ENCODE data around the gene RACK1. TPM values are rescaled to one million over a fixed set of nuclear protein-coding genes. Genes with fewer than 3 reads are reported as not detected.

The RACK1 gene
- total and polyA plus RNA-seq, 2 of the 8 experiments (the other 6 are each of a cell fraction or from before 2014, with no cell fraction given), result 2,589 to 7,971 TPM

GRCh38 chr5:181259974-181260719 is 16.4 kb upstream of the RACK1 start:
- Histone ChIP-seq H3K36me3 (ENCODE audit: control insufficient read depth in 2 of 4, insufficient read depth in 4 of 4, low read length in 3 of 4) (peaks cover 2 to 21% (median 9%) of the 10 kb centered on the region in 4 experiments; a peak in 7 of 8 replicates), H3K4me3 (ENCODE audit: extremely low read depth in 1 of 4, insufficient read depth in 2 of 4, low read depth in 3 of 4, low read length in 4 of 4) (peak overlapping the region; percentile 76 to 92 (median 86)), H2BK20ac (ENCODE audit: low read length) (no peak overlapping the region), H3K79me1 (ENCODE audit: low read depth, low read length) (peaks cover 15% of the 10 kb centered on the region), H3K14ac (ENCODE audit: insufficient read length) (no peak overlapping the region), H4K8ac (ENCODE audit: extremely low read depth, insufficient read depth, low read length) (no peak overlapping the region), H4K20me1 (replicated peaks in 1 of 2; ENCODE audit: control insufficient read depth in 1 of 2, insufficient read depth in 2 of 2, low read length in 2 of 2) (peaks cover 8 to 20% of the 10 kb centered on the region in 2 experiments), H3K9me3 (ENCODE audit: insufficient read depth in 2 of 2, low read depth in 1 of 2, low read length in 1 of 2) (no peaks in the 10 kb centered on the region), H4K5ac (ENCODE audit: insufficient read length, low read depth, low read length) (no peak overlapping the region), H3K4me1 (replicated peaks in 1 of 4; ENCODE audit: control insufficient read depth in 3 of 4, insufficient read depth in 4 of 4, low read length in 3 of 4) (peaks cover 4 to 10% (median 6%) of the 10 kb centered on the region in 4 experiments; a peak in 6 of 7 replicates), H3K79me2 (ENCODE audit: control insufficient read depth in 1 of 2, insufficient read depth in 2 of 2, low read length in 2 of 2) (peaks cover 3 to 47% of the 10 kb centered on the region in 2 experiments; a peak in 2 of 4 replicates), H3K27me3 (replicated peaks in 1 of 4; ENCODE audit: control insufficient read depth in 3 of 4, extremely low read depth in 1 of 4, insufficient read depth in 3 of 4, low read length in 3 of 4) (peaks cover 0 to 1% (median 0%) of the 10 kb centered on the region in 4 experiments; a peak in 1 of 7 replicates), H3K18ac (ENCODE audit: extremely low read depth, low read length) (no peak overlapping the region), H3K9ac (replicated peaks in 1 of 4; ENCODE audit: extremely low read depth in 1 of 4, low read depth in 3 of 4, low read length in 3 of 4) (peak overlapping the region; percentile 53 to 65 (median 62)), H2BK120ac (replicated peaks; ENCODE audit: low read depth, low read length) (no peak overlapping the region), H3K56ac (replicated peaks; ENCODE audit: insufficient read length, low read depth, low read length) (no peak overlapping the region), H2BK5ac (ENCODE audit: low read depth, low read length) (no peak overlapping the region), H3K4me2 (ENCODE audit: insufficient read depth in 1 of 2, low read depth in 2 of 2, low read length in 2 of 2) (peak overlapping the region; percentile 86 to 98), H3K23me2 (ENCODE audit: low read depth, low read length) (peaks cover 12% of the 10 kb centered on the region), H4K91ac (replicated peaks; ENCODE audit: insufficient read length, low read length) (no peak overlapping the region), H3K27ac (ENCODE audit: low read depth, low read length) (no peak overlapping the region), H2AFZ (ENCODE audit: low read length) (0 out of 2 replicates have a peak overlapping the region, but pooled peaks have one; percentile 75), H3K23ac (ENCODE audit: insufficient read length) (no peak overlapping the region), H2BK15ac (ENCODE audit: low read length) (no peak overlapping the region), H3K4ac (replicated peaks; ENCODE audit: insufficient read length, low read depth, low read length) (no peak overlapping the region), H2BK12ac (ENCODE audit: low read depth, low read length) (no peak overlapping the region; the same call in 1 of the 2 replicates), H2AK5ac (ENCODE audit: low read depth, low read length) (no peak overlapping the region)
- FAIRE-seq, result no peak
- POLR2A ChIA-PET (ENCODE audit: partially characterized antibody), result interaction anchor here (1.0 to 34.2 kb wide), 7 partner anchors 11 to 76 kb away, joined by 3 to 1334 read pairs (median 5); partner anchors contain the start of genes RACK1 and TRIM41
- WGBS, 2 experiments (ENCODE audit: extremely low coverage in 1 of 2, insufficient coverage in 1 of 2, insufficient read length in 1 of 2, insufficient replicate concordance in 2 of 2, low coverage in 1 of 2, low lambda C conversion rate in 2 of 2, missing lambda C conversion rate in 1 of 2), result 12% methylated on average over 21 of the region's 26 CpGs; no CpG with 5 or more reads in 1 of the 2 experiments
- CTCF ChIA-PET (ENCODE audit: partially characterized antibody), result interaction anchor here (0.7 to 2.6 kb wide), 9 partner anchors 9 to 87 kb away, joined by 3 to 14 read pairs (median 3); partner anchors contain the start of gene RACK1
- TF ChIP-seq GABPA (IDR thresholded peaks at IDR 0.05; ENCODE audit: borderline replicate concordance, insufficient read depth, low read length) (no peak), RXRA (IDR thresholded peaks at IDR 0.05; ENCODE audit: insufficient read depth, low read depth, low read length) (no peak)
- DNase-seq (ENCODE audit: low read depth in 1 of 2, low spot score in 2 of 2), result peak in 1 of 2 experiments; percentile 45
